ENCODE data around the gene ZNF536. TPM values are rescaled to one million over a fixed set of nuclear protein-coding genes. Genes with fewer than 3 reads are reported as not detected.

The ZNF536 gene
- total RNA-seq, 4 donors from 2014 or later: 1.00 to 7.1 (median 1.8) TPM

- 89% methylated on average over 6 of the region's 6 CpGs; no CpG with 5 or more reads in 1 of the 2 donors for WGBS, 2 donors (ENCODE audit: low coverage in 1 of 2)
- no peaks in the 10 kb centered on the region for H3K9me3 ChIP-seq
- in situ Hi-C loops (cut with MboI; ENCODE audit: low pct_ligation_motif_present in 1 of 4, low pct_unique_long_range_greater_than_20kb in 1 of 4, low sequenced_read_pairs in 3 of 4): no loop called here
- H3K27ac ChIP-seq: no peak overlapping the region
- no peaks in the 10 kb centered on the region for H3K36me3 ChIP-seq
- H3K4me1 ChIP-seq: no peaks in the 10 kb centered on the region
- intact Hi-C loops (cut with DNase I; ENCODE audit: low total_unique reads): no loop called here
- no peak for TF ChIP-seq POLR2A (IDR thresholded peaks at IDR 0.05)
- TF ChIP-seq EP300 (IDR thresholded peaks at IDR 0.05; ENCODE audit: low read depth): no peak
- TF ChIP-seq CTCF (IDR thresholded peaks at IDR 0.05): no peak
- no peak for TF ChIP-seq POLR2AphosphoS5 (IDR thresholded peaks at IDR 0.05)
- H3K4me3 ChIP-seq: no peak overlapping the region
- DNase-seq: no peak
- H3K27me3 ChIP-seq: no peaks in the 10 kb centered on the region
These were observed 143.9 kb downstream of the ZNF536 start for GRCh38 chr19:30516111-30516510.

GRCh38 chr19:30516531-30516930 lies 144.3 kb downstream of the ZNF536 start:
- intact Hi-C loops (cut with DNase I; ENCODE audit: low total_unique reads) (no loop called here), in situ Hi-C loops (cut with MboI; ENCODE audit: low pct_ligation_motif_present in 1 of 4, low pct_unique_long_range_greater_than_20kb in 1 of 4, low sequenced_read_pairs in 3 of 4) (no loop called here)

GRCh38 chr19:30518965-30519606 lies 146.9 kb downstream of the ZNF536 start:
- no peak for TF ChIP-seq CTCF (IDR thresholded peaks at IDR 0.05)
- TF ChIP-seq POLR2AphosphoS5 (IDR thresholded peaks at IDR 0.05): no peak
- TF ChIP-seq EP300 (IDR thresholded peaks at IDR 0.05; ENCODE audit: low read depth): no peak
- no peak for TF ChIP-seq POLR2A (IDR thresholded peaks at IDR 0.05)
- no peaks in the 10 kb centered on the region for H3K36me3 ChIP-seq
- no peak for DNase-seq
- no peaks in the 10 kb centered on the region for H3K4me1 ChIP-seq
- WGBS, 2 donors (ENCODE audit: low coverage in 1 of 2): 76% methylated on average over 13 of the region's 13 CpGs; no CpG with 5 or more reads in 1 of the 2 donors
- no peaks in the 10 kb centered on the region for H3K27me3 ChIP-seq
- intact Hi-C loops (cut with DNase I; ENCODE audit: low total_unique reads) (no loop called here), in situ Hi-C loops (cut with MboI; ENCODE audit: low pct_ligation_motif_present in 1 of 4, low pct_unique_long_range_greater_than_20kb in 1 of 4, low sequenced_read_pairs in 3 of 4) (no loop called here)
- no peak overlapping the region for H3K4me3 ChIP-seq
- H3K9me3 ChIP-seq: no peaks in the 10 kb centered on the region
- H3K27ac ChIP-seq: no peak overlapping the region

More at GRCh38 chr19:30516531-30516930, 144.3 kb downstream of the ZNF536 start:
- H3K27me3 ChIP-seq: no peaks in the 10 kb centered on the region
- no peak for DNase-seq
- WGBS, 2 donors (ENCODE audit: low coverage in 1 of 2): 92 to 95% methylated on average over 10 to 17 of the region's 17 CpGs
- H3K36me3 ChIP-seq: no peaks in the 10 kb centered on the region
- H3K9me3 ChIP-seq: no peaks in the 10 kb centered on the region
- TF ChIP-seq CTCF (IDR thresholded peaks at IDR 0.05): no peak
- no peak for TF ChIP-seq EP300 (IDR thresholded peaks at IDR 0.05; ENCODE audit: low read depth)
- TF ChIP-seq POLR2AphosphoS5 (IDR thresholded peaks at IDR 0.05): no peak
- no peak for TF ChIP-seq POLR2A (IDR thresholded peaks at IDR 0.05)
- no peaks in the 10 kb centered on the region for H3K4me1 ChIP-seq
- H3K27ac ChIP-seq: no peak overlapping the region
- H3K4me3 ChIP-seq: no peak overlapping the region

- DNase-seq: no peak
- H3K9me3 ChIP-seq: no peaks in the 10 kb centered on the region
- WGBS, 2 donors (ENCODE audit: low coverage in 1 of 2): 88 to 100% methylated on average over 1 to 3 of the region's 3 CpGs
- no peak for TF ChIP-seq POLR2A (IDR thresholded peaks at IDR 0.05)
- no peak for TF ChIP-seq EP300 (IDR thresholded peaks at IDR 0.05; ENCODE audit: low read depth)
- no peak for TF ChIP-seq CTCF (IDR thresholded peaks at IDR 0.05)
- no peak for TF ChIP-seq POLR2AphosphoS5 (IDR thresholded peaks at IDR 0.05)
- in situ Hi-C loops (cut with MboI; ENCODE audit: low pct_ligation_motif_present in 1 of 4, low pct_unique_long_range_greater_than_20kb in 1 of 4, low sequenced_read_pairs in 3 of 4): no loop called here
- no peak overlapping the region for H3K4me3 ChIP-seq
- no peak overlapping the region for H3K27ac ChIP-seq
- intact Hi-C loops (cut with DNase I; ENCODE audit: low total_unique reads): no loop called here
- no peaks in the 10 kb centered on the region for H3K36me3 ChIP-seq
- H3K4me1 ChIP-seq: no peaks in the 10 kb centered on the region
- H3K27me3 ChIP-seq: no peaks in the 10 kb centered on the region
These were observed 147.5 kb downstream of the ZNF536 start for GRCh38 chr19:30519607-30520205.
